Retinal pigment epithelial cell (primary cell): ENCODE measurements around the gene TMEM141.
"Not testable (repeated sequence)": the region's sequence is repeated elsewhere in the genome, so short reads cannot be mapped to it uniquely, and the experiment has no call there.

ENCODE experiments used
- DNase-seq: peaks from one replicate; pipeline ENCODE4 v3.0.0-alpha.2; 2010; ENCODE audit warnings: low read depth
- H3K4me3 ChIP-seq: 2 replicates; pipeline ENCODE4 v1.5.1; 2011; ENCODE audit warnings: mild to moderate bottlenecking, low read length, control low read depth, moderate library complexity
- TF ChIP-seq, protein P1 (sequence below): conservative IDR thresholded peaks from 2 replicates; pipeline ENCODE4 v1.5.1; 2011; ENCODE audit warnings: low read depth, low read length, control low read depth, inconsistent platforms

Gene TMEM141

DNA sequence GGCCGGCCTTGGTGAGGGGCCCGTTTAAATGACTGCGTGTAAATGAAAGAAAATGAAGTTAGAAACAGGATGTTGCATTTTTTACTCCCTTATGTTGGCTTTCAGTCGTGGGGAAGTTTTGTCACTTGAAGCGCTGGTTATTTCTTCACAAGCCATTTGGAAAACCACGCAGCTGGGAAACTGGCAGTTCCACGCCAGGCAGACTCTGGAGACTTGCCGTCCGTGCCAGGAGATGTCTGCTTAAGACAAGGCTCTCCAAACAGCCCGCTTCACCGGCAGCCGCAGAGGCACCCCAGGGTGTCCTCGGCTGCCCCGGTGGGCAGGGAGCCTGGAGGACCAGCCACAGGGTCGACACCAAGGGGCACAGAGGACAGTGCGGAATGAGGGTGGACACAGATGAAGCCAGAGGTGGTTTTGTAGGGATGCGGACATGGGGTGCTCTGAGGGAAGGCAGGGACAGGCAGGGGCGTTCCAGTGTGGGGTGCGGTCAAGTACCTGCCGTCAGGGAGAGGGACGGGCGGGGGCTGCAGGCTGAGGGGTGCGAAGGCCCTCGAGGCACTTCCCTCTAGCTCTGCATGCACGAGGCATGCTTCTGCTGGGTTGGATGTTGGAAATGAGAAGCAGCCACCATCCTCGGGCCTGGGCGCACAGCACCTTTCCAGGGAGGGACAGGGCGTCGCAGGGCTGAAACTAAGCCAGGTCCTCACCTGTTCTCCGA, 40.0 kb downstream of the TMEM141 start:
- no peak for DNase-seq
- H3K4me3 ChIP-seq = no peak overlapping the region
- TF ChIP-seq, protein P1, sequence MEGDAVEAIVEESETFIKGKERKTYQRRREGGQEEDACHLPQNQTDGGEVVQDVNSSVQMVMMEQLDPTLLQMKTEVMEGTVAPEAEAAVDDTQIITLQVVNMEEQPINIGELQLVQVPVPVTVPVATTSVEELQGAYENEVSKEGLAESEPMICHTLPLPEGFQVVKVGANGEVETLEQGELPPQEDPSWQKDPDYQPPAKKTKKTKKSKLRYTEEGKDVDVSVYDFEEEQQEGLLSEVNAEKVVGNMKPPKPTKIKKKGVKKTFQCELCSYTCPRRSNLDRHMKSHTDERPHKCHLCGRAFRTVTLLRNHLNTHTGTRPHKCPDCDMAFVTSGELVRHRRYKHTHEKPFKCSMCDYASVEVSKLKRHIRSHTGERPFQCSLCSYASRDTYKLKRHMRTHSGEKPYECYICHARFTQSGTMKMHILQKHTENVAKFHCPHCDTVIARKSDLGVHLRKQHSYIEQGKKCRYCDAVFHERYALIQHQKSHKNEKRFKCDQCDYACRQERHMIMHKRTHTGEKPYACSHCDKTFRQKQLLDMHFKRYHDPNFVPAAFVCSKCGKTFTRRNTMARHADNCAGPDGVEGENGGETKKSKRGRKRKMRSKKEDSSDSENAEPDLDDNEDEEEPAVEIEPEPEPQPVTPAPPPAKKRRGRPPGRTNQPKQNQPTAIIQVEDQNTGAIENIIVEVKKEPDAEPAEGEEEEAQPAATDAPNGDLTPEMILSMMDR = no peak

DNA sequence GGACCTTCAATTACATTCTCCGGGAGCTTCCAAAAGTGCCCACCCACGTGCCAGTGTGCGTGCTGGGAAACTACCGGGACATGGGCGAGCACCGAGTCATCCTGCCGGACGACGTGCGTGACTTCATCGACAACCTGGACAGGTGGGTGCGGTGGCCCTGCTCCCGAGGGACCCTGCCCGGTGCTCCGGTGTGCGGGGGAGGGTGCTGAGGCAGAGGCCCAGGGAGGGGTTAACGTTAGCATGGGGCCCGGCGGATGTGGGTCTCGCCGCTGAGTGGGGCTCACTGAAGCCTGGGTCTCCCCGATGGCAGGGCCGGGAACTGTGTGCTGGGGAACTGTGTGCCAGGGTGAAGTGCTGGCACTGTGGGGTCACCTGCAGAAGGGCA, 40.6 kb downstream of the TMEM141 start:
- TF ChIP-seq, protein P1 = no peak
- H3K4me3 ChIP-seq = no peak overlapping the region
- DNase-seq = no peak

DNA sequence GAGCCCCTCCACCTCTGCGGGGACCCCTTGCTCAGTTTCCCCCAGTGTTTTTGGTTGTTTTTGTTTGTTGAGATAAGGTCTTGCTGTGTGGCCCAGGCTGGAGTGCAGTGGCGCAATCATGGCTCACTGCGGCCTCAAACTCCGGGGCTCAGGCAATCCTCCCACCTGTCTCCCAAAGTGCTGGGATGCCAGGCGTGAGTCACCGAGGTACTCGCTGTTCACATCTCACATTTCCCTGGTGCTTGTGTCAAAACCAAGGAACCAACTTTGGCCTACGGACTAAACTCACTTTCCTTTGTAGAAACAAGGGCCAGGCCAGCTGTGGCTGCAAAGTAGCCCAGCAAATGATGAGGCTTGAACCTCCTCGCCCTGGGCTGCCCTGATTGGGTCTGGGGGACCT, 41.4 kb downstream of the TMEM141 start:
- TF ChIP-seq, protein P1 = no peak
- DNase-seq = no peak
- no peak overlapping the region for H3K4me3 ChIP-seq

DNA sequence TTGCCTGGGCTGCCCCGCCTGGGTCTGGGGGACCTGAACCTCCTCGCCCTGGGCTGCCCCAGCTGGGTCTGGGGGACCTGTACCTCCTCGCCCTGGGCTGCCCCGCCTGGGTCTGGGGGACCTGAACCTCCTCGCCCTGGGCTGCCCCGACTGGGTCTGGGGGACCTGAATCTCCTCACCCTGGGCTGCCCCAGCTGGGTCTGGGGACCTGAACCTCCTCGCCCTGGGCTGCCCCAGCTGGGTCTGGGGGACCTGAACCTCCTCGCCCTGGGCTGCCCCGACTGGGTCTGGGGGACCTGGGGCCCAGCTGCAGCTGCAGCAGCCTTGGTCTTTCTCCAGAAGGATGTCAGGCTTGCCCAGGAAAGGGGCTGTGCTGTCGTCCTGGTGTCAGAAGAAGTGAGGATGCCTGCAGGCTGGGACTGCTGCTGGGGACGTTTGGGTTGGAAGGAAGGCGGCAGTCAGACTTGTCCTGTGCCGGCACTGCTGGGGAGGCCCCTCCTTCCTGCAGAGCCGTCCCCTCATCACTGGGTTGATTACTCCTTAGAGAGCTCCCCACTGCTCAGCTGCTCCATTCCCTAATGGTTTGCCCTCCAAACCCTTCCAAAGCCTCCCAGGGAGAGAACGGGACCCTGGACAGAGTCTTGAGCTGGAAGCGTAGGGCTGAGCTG, 42.4 kb downstream of the TMEM141 start:
- not testable (repeated sequence) for DNase-seq, H3K4me3 ChIP-seq

DNA sequence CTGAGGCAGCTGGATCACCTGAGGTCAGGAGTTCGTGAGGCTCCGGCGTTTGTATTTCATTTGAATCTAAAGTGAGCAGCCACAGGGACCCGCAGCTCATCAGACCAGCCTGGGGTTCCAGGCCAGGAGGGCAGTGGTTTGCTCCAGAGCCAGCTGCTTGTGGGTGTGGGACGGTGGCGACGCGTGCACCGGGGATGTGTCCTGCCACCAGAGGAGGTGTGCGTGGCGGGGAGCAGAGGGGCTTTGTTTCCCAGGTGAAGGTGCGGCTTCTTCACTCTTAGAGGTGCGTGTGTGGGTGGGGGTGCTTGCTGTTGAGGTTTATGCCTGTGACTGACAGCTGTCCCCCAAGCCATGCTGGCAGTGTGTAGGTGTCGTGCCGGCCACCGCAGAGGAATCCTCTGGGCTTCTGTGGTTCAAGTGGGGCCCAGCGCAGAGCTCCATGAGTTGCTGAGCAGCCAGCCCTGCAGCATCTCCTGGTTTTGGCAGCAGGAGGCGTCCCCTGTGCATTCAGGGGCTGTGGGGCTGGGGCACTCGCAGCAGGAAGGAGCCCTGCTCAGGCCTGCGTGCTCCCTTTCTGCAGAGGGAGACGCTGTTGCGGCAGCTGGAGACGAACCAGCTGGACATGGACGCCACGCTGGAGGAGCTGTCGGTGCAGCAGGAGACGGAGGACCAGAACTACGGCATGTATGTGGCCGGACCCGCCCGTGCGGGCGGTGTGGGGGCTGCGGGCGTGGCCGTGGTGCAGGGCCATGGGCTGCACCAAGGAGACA, 44.2 kb downstream of the TMEM141 start:
- no peak for DNase-seq
- H3K4me3 ChIP-seq = no peak overlapping the region
- TF ChIP-seq, protein P1 = no peak

DNA sequence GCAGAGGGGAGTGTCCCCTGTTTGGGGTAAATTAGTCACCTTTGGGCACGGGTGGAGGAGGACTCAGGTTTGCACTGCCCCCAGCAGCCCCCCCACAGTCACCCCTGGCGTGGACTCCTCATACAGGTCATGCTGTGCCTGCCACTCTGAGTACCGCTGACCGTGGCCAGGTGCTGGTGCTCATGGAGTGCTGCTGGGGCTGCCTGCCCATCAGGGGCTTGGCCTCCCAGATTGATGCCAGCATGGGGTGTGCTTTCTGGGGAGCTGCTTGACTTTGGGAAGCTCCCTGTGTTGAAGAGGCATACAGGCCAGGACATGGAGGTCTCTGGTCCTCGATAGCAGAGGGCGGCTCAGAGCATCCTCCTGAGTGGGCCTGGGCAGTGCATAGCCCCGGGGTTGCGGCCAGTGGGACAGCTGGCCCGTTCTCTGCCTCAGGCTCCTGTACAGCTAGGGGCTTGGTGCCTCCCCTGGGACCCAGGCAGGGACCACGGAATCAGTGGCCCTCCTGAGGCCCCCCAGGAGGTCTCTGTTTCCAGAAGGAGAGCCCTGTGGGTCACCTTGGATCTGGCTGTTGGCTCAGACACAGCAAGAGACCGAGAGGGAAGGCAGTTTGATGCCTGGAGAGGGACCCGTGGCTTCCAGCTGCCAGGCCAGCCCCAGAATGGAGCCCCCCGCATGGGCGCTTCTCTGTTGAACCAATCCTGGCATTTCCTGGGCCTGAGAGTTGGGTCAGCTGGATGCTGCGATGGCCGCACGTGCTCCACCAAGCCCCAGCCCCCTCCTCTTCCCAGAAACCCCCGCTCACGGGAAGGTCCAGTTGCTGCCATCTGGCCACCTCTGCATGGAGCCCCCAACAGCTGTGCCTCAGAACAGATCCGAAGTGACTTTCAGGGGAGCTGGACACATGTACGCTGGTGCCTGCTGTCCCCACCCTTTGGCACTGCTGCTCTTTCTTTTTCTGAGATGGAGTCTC, 45.1 kb downstream of the TMEM141 start:
- H3K4me3 ChIP-seq = no peak overlapping the region
- TF ChIP-seq, protein P1 = no peak
- no peak for DNase-seq
